Measurements from ENCODE around the gene PPL.

PPL gene

DNA sequence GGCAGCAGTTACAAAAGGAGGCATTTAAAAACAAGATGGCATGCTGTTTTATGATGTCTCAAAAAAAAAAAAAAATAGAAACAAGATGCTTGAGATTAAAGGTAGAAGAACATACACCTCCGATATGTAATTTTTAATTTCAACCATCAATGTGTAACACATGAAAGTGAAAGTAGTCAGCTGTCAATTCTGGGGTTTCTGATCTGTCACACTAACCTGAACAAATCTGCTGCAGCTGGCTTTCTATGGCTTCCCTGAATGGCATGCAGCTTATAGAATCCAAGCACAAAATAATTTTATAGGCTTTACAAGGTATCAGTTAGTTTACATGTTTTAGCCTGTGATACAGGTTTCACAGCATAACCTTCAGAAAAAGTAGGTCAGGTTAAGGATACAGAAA lies 103.4 kb downstream of the PPL start:
- Histone ChIP-seq H3K4me3 (ENCODE audit: low read depth in 1 of 2, low read length in 2 of 2) (no peak overlapping the region), H2AFZ (ENCODE audit: low read depth, low read length) (no peak overlapping the region), H3K4me2 (ENCODE audit: insufficient read depth, low read length) (no peak overlapping the region), H3K4me1 (ENCODE audit: insufficient read depth, low read length) (no peaks in the 10 kb centered on the region), H3K9me3 (ENCODE audit: insufficient read depth, low read length, severe bottlenecking) (no peaks in the 10 kb centered on the region), H3K27ac (ENCODE audit: low read length) (no peak overlapping the region), H3K79me2 (ENCODE audit: insufficient read depth, low read length) (0 out of 2 replicates have a peak, but pooled peaks cover 13% of the 10 kb centered on the region), H4K20me1 (ENCODE audit: insufficient read depth, low read length) (peaks cover 8% of the 10 kb centered on the region; the same call in 1 of the 2 replicates), H3K9ac (ENCODE audit: low read depth, low read length) (no peak overlapping the region), H3K36me3 (ENCODE audit: insufficient read depth, low read length) (peaks cover 89% of the 10 kb centered on the region), H3K27me3 (ENCODE audit: insufficient read depth, low read length, poor library complexity) (no peaks in the 10 kb centered on the region)
- TF ChIP-seq, protein P1, sequence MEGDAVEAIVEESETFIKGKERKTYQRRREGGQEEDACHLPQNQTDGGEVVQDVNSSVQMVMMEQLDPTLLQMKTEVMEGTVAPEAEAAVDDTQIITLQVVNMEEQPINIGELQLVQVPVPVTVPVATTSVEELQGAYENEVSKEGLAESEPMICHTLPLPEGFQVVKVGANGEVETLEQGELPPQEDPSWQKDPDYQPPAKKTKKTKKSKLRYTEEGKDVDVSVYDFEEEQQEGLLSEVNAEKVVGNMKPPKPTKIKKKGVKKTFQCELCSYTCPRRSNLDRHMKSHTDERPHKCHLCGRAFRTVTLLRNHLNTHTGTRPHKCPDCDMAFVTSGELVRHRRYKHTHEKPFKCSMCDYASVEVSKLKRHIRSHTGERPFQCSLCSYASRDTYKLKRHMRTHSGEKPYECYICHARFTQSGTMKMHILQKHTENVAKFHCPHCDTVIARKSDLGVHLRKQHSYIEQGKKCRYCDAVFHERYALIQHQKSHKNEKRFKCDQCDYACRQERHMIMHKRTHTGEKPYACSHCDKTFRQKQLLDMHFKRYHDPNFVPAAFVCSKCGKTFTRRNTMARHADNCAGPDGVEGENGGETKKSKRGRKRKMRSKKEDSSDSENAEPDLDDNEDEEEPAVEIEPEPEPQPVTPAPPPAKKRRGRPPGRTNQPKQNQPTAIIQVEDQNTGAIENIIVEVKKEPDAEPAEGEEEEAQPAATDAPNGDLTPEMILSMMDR (IDR thresholded peaks at IDR 0.05; ENCODE audit: borderline replicate concordance, extremely low read depth, low read length, poor library complexity, severe bottlenecking): no peak
- TF ChIP-seq EZH2 (IDR thresholded peaks at IDR 0.05; ENCODE audit: borderline replicate concordance, low read depth, low read length, severe bottlenecking): no peak
- DNase-seq: no peak
- no peak for ATAC-seq (ENCODE audit: insufficient read depth, low read depth)

DNA sequence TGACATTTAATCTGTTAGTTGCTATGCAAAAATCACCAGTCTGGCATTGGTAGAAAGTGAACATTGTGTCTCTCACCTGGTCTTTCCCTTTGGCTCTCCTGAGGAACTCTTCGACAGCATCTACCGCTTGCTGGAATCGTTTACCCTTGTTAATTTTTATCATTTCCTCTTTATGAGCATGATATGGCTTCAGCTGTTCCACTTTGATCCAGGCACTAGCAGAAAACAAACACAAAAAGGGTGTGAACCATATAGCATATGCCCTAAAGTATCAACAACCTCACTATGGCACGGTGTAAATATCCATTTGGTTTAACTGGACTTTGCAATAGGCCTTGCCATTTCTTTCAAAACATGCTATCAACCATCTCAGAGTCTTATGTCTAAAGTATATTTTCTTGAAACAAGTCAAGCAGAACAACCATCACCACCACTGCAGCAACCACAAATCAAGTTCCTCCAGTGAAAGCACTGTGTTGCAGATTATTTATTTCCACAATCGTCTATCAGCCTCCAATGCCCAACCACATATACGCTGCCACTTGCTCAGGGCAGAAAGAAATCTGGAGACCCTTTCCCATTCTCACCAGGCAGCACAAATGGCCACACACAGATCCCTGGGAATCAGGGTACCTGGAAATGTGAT lies 104.1 kb downstream of the PPL start:
- ATAC-seq (ENCODE audit: insufficient read depth, low read depth) (no peak), DNase-seq (no peak)
- H3K4me2 ChIP-seq (ENCODE audit: insufficient read depth, low read length): no peak overlapping the region
- H2AFZ ChIP-seq (ENCODE audit: low read depth, low read length): no peak overlapping the region
- H3K4me3 ChIP-seq (ENCODE audit: low read depth in 1 of 2, low read length in 2 of 2): no peak overlapping the region
- no peaks in the 10 kb centered on the region for H3K4me1 ChIP-seq (ENCODE audit: insufficient read depth, low read length)
- no peaks in the 10 kb centered on the region for H3K27me3 ChIP-seq (ENCODE audit: insufficient read depth, low read length, poor library complexity)
- H3K27ac ChIP-seq (ENCODE audit: low read length): no peak overlapping the region
- peaks cover 8% of the 10 kb centered on the region; the same call in 1 of the 2 replicates for H4K20me1 ChIP-seq (ENCODE audit: insufficient read depth, low read length)
- H3K36me3 ChIP-seq (ENCODE audit: insufficient read depth, low read length): peaks cover 85% of the 10 kb centered on the region
- 0 out of 2 replicates have a peak, but pooled peaks cover 13% of the 10 kb centered on the region for H3K79me2 ChIP-seq (ENCODE audit: insufficient read depth, low read length)
- H3K9me3 ChIP-seq (ENCODE audit: insufficient read depth, low read length, severe bottlenecking): no peaks in the 10 kb centered on the region
- TF ChIP-seq EZH2 (IDR thresholded peaks at IDR 0.05; ENCODE audit: borderline replicate concordance, low read depth, low read length, severe bottlenecking): no peak
- TF ChIP-seq, protein P1 (IDR thresholded peaks at IDR 0.05; ENCODE audit: borderline replicate concordance, extremely low read depth, low read length, poor library complexity, severe bottlenecking): no peak
- H3K9ac ChIP-seq (ENCODE audit: low read depth, low read length): no peak overlapping the region

Data from DND-41 (cell line).